Measurements from ENCODE around the gene PDLIM4.

Gene PDLIM4

GRCh38 chr5:132267931-132268768 is 10.7 kb downstream of the PDLIM4 start:
- no peaks in the 10 kb centered on the region for H3K79me2 ChIP-seq
- no peak overlapping the region for H3K4me2 ChIP-seq (ENCODE audit: low read length)
- no peak overlapping the region for H3K4me3 ChIP-seq (ENCODE audit: low read depth, low read length)
- H3K4me1 ChIP-seq = peaks cover 15% of the 10 kb centered on the region
- no peak overlapping the region for H3K27ac ChIP-seq
- no peaks in the 10 kb centered on the region for H3K36me3 ChIP-seq (ENCODE audit: control insufficient read depth, insufficient read depth, low read length)
- no peak overlapping the region for H3K9ac ChIP-seq
- H2AFZ ChIP-seq = no peak overlapping the region
- no peaks in the 10 kb centered on the region for H3K9me3 ChIP-seq (ENCODE audit: control insufficient read depth, low read length)
- no peaks in the 10 kb centered on the region for H3K27me3 ChIP-seq (ENCODE audit: control insufficient read depth, insufficient read depth, low read length)
- TF ChIP-seq CTCF (IDR thresholded peaks at IDR 0.05) = no peak

GRCh38 chr5:132268769-132269551 is 11.5 kb downstream of the PDLIM4 start:
- no peak for TF ChIP-seq CTCF (IDR thresholded peaks at IDR 0.05)
- H3K27me3 ChIP-seq (ENCODE audit: control insufficient read depth, insufficient read depth, low read length) = no peaks in the 10 kb centered on the region
- H3K4me2 ChIP-seq (ENCODE audit: low read length) = no peak overlapping the region
- H3K4me1 ChIP-seq = peaks cover 15% of the 10 kb centered on the region
- H3K4me3 ChIP-seq (ENCODE audit: low read depth, low read length) = no peak overlapping the region
- no peaks in the 10 kb centered on the region for H3K79me2 ChIP-seq
- no peak overlapping the region for H2AFZ ChIP-seq
- H3K27ac ChIP-seq = no peak overlapping the region
- H3K36me3 ChIP-seq (ENCODE audit: control insufficient read depth, insufficient read depth, low read length) = no peaks in the 10 kb centered on the region
- no peaks in the 10 kb centered on the region for H3K9me3 ChIP-seq (ENCODE audit: control insufficient read depth, low read length)
- no peak overlapping the region for H3K9ac ChIP-seq

- TF ChIP-seq CTCF (IDR thresholded peaks at IDR 0.05) = no peak
- H3K4me3 ChIP-seq (ENCODE audit: low read depth, low read length) = no peak overlapping the region
- H3K27ac ChIP-seq = no peak overlapping the region
- H3K36me3 ChIP-seq (ENCODE audit: control insufficient read depth, insufficient read depth, low read length) = no peaks in the 10 kb centered on the region
- no peaks in the 10 kb centered on the region for H3K27me3 ChIP-seq (ENCODE audit: control insufficient read depth, insufficient read depth, low read length)
- no peaks in the 10 kb centered on the region for H3K9me3 ChIP-seq (ENCODE audit: control insufficient read depth, low read length)
- H3K9ac ChIP-seq = no peak overlapping the region
- no peak overlapping the region for H2AFZ ChIP-seq
- H3K4me1 ChIP-seq = peaks cover 15% of the 10 kb centered on the region
- no peaks in the 10 kb centered on the region for H3K79me2 ChIP-seq
- no peak overlapping the region for H3K4me2 ChIP-seq (ENCODE audit: low read length)
Measured at GRCh38 chr5:132269635-132270334, 12.3 kb downstream of the PDLIM4 start.

GRCh38 chr5:132270335-132270665 is 12.8 kb downstream of the PDLIM4 start:
- Histone ChIP-seq H3K4me1 (peaks cover 13% of the 10 kb centered on the region), H3K36me3 (ENCODE audit: control insufficient read depth, insufficient read depth, low read length) (no peaks in the 10 kb centered on the region), H3K27ac (no peak overlapping the region)

More at GRCh38 chr5:132270335-132270665, 12.8 kb downstream of the PDLIM4 start:
- Histone ChIP-seq H3K9ac (no peak overlapping the region), H3K27me3 (ENCODE audit: control insufficient read depth, insufficient read depth, low read length) (no peaks in the 10 kb centered on the region), H2AFZ (no peak overlapping the region), H3K4me2 (ENCODE audit: low read length) (no peak overlapping the region), H3K4me3 (ENCODE audit: low read depth, low read length) (no peak overlapping the region), H3K79me2 (no peaks in the 10 kb centered on the region), H3K9me3 (ENCODE audit: control insufficient read depth, low read length) (no peaks in the 10 kb centered on the region)
- no peak for TF ChIP-seq CTCF (IDR thresholded peaks at IDR 0.05)

Measured in parathyroid adenoma (tissue), 2 donors.